HepG2 (cell line): Measurements from ENCODE around the gene CCDC116. TPM values are rescaled to one million over a fixed set of nuclear protein-coding genes. Genes with fewer than 3 reads are reported as not detected.

Experiments
- ATRX ChIP-seq: sonication (generic); formaldehyde crosslinking; IDR thresholded peaks from 2 replicates; pipeline ENCODE4 v1.4.0; 2020; ENCODE audit warnings: missing genetic modification reagents, borderline replicate concordance
- CBX2 ChIP-seq, 2 experiments: fragments of 200-600 bp in 1 of 2; sonication (generic); formaldehyde crosslinking in 1 of 2; IDR thresholded peaks; 2 replicates each; pipeline versions ENCODE4 v1.7.0 to v1.8.1; 2018 to 2022; ENCODE audit warnings: low read depth in 2 of 2, low read length in 1 of 2, mild to moderate bottlenecking in 1 of 2, missing genetic modification reagents in 1 of 2
- DR1 ChIP-seq: sonication (generic); formaldehyde crosslinking; IDR thresholded peaks from 2 replicates; pipeline ENCODE4 v1.8.0; 2021; ENCODE audit warnings: mild to moderate bottlenecking, missing genetic modification reagents, inconsistent platforms
- KLF16 ChIP-seq, 2 experiments: sonication (generic) in 1 of 2; formaldehyde crosslinking in 1 of 2; IDR thresholded peaks; 2 replicates each; pipeline versions ENCODE4 v1.6.1 to v1.8.0; 2016 to 2023; ENCODE audit warnings: missing genetic modification reagents in 2 of 2, missing compliant biosample characterization in 1 of 2
- NR2F1 ChIP-seq, 2 experiments: fragments of 450-650 bp in 1 of 2; formaldehyde crosslinking in 1 of 2; IDR thresholded peaks; 2 replicates each; pipeline versions ENCODE4 v1.5.0 to v1.6.1; 2016 to 2020; ENCODE audit warnings: mild to moderate bottlenecking in 1 of 2, missing compliant biosample characterization in 1 of 2, missing genetic modification reagents in 1 of 2, moderate library complexity in 1 of 2
- RBM39 ChIP-seq: fragments of 200-400 bp; formaldehyde crosslinking; IDR thresholded peaks from one replicate; pipeline ENCODE4 v1.6.1; 2018; ENCODE audit warnings: antibody characterized with exemption, mild to moderate bottlenecking, low read depth, low read length; ENCODE audit not compliant: poor library complexity, severe bottlenecking
- SMC3 ChIP-seq: IDR thresholded peaks from 2 replicates; pipeline ENCODE4 v1.6.1; 2011; ENCODE audit warnings: low read length, improper control_type of control experiment
- SRSF9 ChIP-seq: fragments of 200-400 bp; formaldehyde crosslinking; IDR thresholded peaks from 2 replicates; pipeline ENCODE4 v1.6.1; 2018; ENCODE audit warnings: borderline replicate concordance, mild to moderate bottlenecking, low read depth, low read length; ENCODE audit not compliant: insufficient read depth, poor library complexity, severe bottlenecking
- TFDP1 ChIP-seq: IDR thresholded peaks from 2 replicates; pipeline ENCODE4 v1.6.1; 2016; ENCODE audit warnings: missing compliant biosample characterization, missing genetic modification reagents, borderline replicate concordance
- ZNF256 ChIP-seq: sonication (generic); formaldehyde crosslinking; conservative IDR thresholded peaks from 2 replicates; pipeline ENCODE4 v1.4.0; 2020; ENCODE audit warnings: missing genetic modification reagents
- ZNF569 ChIP-seq: sonication (generic); formaldehyde crosslinking; IDR thresholded peaks from 2 replicates; pipeline ENCODE4 v1.5.0; 2020; ENCODE audit warnings: mild to moderate bottlenecking, missing genetic modification reagents, moderate library complexity, borderline replicate concordance
- ZNF576 ChIP-seq: sonication (generic); formaldehyde crosslinking; IDR thresholded peaks from 2 replicates; pipeline ENCODE4 v1.4.0; 2020; ENCODE audit warnings: mild to moderate bottlenecking, missing genetic modification reagents
- ZNF703 ChIP-seq: sonication (generic); formaldehyde crosslinking; IDR thresholded peaks from 2 replicates; pipeline ENCODE4 v1.5.1; 2020; ENCODE audit warnings: missing genetic modification reagents, mild to moderate bottlenecking, moderate library complexity, borderline replicate concordance
- ZNF724P ChIP-seq: sonication (generic); formaldehyde crosslinking; IDR thresholded peaks from 2 replicates; pipeline ENCODE4 v1.8.0; 2022; ENCODE audit warnings: missing genetic modification reagents, borderline replicate concordance
- ZNF788 ChIP-seq: sonication (generic); formaldehyde crosslinking; IDR thresholded peaks from 2 replicates; pipeline ENCODE4 v1.5.0; 2020; ENCODE audit warnings: mild to moderate bottlenecking, missing genetic modification reagents, borderline replicate concordance
- ZNF841 ChIP-seq: sonication (generic); formaldehyde crosslinking; IDR thresholded peaks from 2 replicates; pipeline ENCODE4 v1.8.1; 2023; ENCODE audit warnings: missing genetic modification reagents, borderline replicate concordance
- polyA plus RNA-seq, 8 experiments: library from polyadenylated mRNA; depleted of rRNA in 3 of 8; stranded (reverse) in 7 of 8; unstranded in 1 of 8; fragments of >200 nt; fragmentation: Illumina TruSeq in 4 of 8; extraction: Trizol in 4 of 8; gene quantifications; 2 replicates each; pipeline versions ENCODE4 v1.2.1 to v1.2.3, GENCODE V29; 2011 to 2016; ENCODE audit warnings: low read depth in 4 of 8, missing spikeins in 1 of 8, mixed read lengths in 1 of 8; ENCODE audit not compliant: insufficient read depth in 1 of 8
- total RNA-seq, 5 experiments: library from RNA; depleted of rRNA; stranded (reverse); fragments of >200 nt; fragmentation: Illumina TruSeq; extraction: Trizol; gene quantifications; 2 replicates each; pipeline ENCODE4 v1.2.3, GENCODE V29; 2016; ENCODE audit warnings: low read depth in 1 of 5
- TF ChIP-seq, protein P1 (sequence below): sonication (generic); formaldehyde crosslinking; IDR thresholded peaks from 2 replicates; pipeline ENCODE4 v1.4.0; 2020; ENCODE audit warnings: missing genetic modification reagents
- TF ChIP-seq, protein P2 (sequence below): sonication (generic); formaldehyde crosslinking; IDR thresholded peaks from 2 replicates; pipeline ENCODE4 v1.5.0; 2020; ENCODE audit warnings: missing genetic modification reagents
- TF ChIP-seq, protein P3 (sequence below): sonication (generic); formaldehyde crosslinking; IDR thresholded peaks from 2 replicates; pipeline ENCODE4 v1.8.1; 2023; ENCODE audit warnings: mild to moderate bottlenecking, moderate library complexity, missing genetic modification reagents
- TF ChIP-seq, protein P4 (sequence below): fragments of 450-650 bp; IDR thresholded peaks from 2 replicates; pipeline ENCODE4 v1.6.1; 2017; ENCODE audit warnings: mild to moderate bottlenecking

Gene CCDC116
- total and polyA plus RNA-seq, 2 of the 13 experiments (the other 11 are each of a cell fraction or from before 2014, with no cell fraction given) = 0.15 to 0.33 TPM

- TF ChIP-seq TFDP1 = no peak
- TF ChIP-seq CBX2 (IDR thresholded peaks at IDR 0.05; ENCODE audit: low read depth, low read length) = no peak
- TF ChIP-seq CBX2 (CRISPR knock-in tag; IDR thresholded peaks at IDR 0.05; ENCODE audit: low read depth) = no peak
- TF ChIP-seq KLF16 (CRISPR knock-in tag; IDR thresholded peaks at IDR 0.05) = no peak
- no peak for TF ChIP-seq ZNF724P (CRISPR knock-in tag)
- no peak for TF ChIP-seq ZNF576 (CRISPR knock-in tag)
- TF ChIP-seq NR2F1 (CRISPR knock-in tag; IDR thresholded peaks at IDR 0.05) = no peak
- no peak for TF ChIP-seq ZNF569 (CRISPR knock-in tag)
- TF ChIP-seq ZNF788 (CRISPR knock-in tag) = no peak
- TF ChIP-seq ZNF256 (CRISPR knock-in tag) = no peak
- no peak for TF ChIP-seq SRSF9
- TF ChIP-seq, protein P1, sequence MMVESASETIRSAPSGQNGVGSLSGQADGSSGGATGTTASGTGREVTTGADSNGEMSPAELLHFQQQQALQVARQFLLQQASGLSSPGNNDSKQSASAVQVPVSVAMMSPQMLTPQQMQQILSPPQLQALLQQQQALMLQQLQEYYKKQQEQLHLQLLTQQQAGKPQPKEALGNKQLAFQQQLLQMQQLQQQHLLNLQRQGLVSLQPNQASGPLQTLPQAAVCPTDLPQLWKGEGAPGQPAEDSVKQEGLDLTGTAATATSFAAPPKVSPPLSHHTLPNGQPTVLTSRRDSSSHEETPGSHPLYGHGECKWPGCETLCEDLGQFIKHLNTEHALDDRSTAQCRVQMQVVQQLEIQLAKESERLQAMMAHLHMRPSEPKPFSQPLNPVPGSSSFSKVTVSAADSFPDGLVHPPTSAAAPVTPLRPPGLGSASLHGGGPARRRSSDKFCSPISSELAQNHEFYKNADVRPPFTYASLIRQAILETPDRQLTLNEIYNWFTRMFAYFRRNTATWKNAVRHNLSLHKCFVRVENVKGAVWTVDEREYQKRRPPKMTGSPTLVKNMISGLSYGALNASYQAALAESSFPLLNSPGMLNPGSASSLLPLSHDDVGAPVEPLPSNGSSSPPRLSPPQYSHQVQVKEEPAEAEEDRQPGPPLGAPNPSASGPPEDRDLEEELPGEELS (CRISPR knock-in tag) = no peak
- TF ChIP-seq, protein P2, sequence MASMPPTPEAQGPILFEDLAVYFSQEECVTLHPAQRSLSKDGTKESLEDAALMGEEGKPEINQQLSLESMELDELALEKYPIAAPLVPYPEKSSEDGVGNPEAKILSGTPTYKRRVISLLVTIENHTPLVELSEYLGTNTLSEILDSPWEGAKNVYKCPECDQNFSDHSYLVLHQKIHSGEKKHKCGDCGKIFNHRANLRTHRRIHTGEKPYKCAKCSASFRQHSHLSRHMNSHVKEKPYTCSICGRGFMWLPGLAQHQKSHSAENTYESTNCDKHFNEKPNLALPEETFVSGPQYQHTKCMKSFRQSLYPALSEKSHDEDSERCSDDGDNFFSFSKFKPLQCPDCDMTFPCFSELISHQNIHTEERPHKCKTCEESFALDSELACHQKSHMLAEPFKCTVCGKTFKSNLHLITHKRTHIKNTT (CRISPR knock-in tag) = no peak
- TF ChIP-seq DR1 (CRISPR knock-in tag) = peak; percentile 13; the same call in 1 of the 2 replicates
- TF ChIP-seq, protein P3, sequence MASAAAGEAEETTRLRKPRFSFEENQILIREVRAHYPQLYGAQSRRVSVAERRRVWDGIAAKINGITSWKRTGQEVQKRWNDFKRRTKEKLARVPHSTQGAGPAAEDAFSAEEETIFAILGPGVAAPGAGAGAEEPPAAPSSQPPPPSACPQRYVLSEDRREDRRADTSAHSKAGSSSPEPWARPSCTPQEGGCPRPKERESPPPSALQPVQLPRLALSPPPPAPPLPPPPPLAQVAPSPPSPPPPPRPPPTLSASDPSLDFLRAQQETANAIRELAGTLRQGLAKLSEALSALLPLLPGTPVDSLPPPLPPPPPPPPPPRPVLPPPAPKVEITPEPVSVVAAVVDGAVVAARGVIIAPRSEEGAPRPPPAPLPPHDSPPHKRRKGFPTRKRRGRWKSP (CRISPR knock-in tag) = no peak
- no peak for TF ChIP-seq SMC3
- TF ChIP-seq ZNF703 = no peak
- TF ChIP-seq ATRX (CRISPR knock-in tag) = no peak
- TF ChIP-seq, protein P4, sequence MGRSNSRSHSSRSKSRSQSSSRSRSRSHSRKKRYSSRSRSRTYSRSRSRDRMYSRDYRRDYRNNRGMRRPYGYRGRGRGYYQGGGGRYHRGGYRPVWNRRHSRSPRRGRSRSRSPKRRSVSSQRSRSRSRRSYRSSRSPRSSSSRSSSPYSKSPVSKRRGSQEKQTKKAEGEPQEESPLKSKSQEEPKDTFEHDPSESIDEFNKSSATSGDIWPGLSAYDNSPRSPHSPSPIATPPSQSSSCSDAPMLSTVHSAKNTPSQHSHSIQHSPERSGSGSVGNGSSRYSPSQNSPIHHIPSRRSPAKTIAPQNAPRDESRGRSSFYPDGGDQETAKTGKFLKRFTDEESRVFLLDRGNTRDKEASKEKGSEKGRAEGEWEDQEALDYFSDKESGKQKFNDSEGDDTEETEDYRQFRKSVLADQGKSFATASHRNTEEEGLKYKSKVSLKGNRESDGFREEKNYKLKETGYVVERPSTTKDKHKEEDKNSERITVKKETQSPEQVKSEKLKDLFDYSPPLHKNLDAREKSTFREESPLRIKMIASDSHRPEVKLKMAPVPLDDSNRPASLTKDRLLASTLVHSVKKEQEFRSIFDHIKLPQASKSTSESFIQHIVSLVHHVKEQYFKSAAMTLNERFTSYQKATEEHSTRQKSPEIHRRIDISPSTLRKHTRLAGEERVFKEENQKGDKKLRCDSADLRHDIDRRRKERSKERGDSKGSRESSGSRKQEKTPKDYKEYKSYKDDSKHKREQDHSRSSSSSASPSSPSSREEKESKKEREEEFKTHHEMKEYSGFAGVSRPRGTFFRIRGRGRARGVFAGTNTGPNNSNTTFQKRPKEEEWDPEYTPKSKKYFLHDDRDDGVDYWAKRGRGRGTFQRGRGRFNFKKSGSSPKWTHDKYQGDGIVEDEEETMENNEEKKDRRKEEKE = no peak
- no peak for TF ChIP-seq ZNF841 (CRISPR knock-in tag)
- peak; percentile 17 for TF ChIP-seq RBM39
Observed at GRCh38 chr22:21651521-21652009, 19.0 kb downstream of the CCDC116 start (continued).
